T-helper 9 cell (primary cell): ENCODE data around the gene COP1.

Experiments used
- DNase-seq: peaks from one replicate; pipeline ENCODE4 v3.0.0-alpha.2; 2020

The COP1 gene

GRCh38 chr1:176198413-176198812 lies 8.7 kb downstream of the COP1 start:
- no peak for DNase-seq

GRCh38 chr1:176196728-176197127 lies 10.4 kb downstream of the COP1 start:
- no peak for DNase-seq

- no peak for DNase-seq
These were observed 11.5 kb downstream of the COP1 start for GRCh38 chr1:176195547-176195946.

- no peak for DNase-seq
These were observed 13.4 kb downstream of the COP1 start for GRCh38 chr1:176193663-176194062.

- no peak for DNase-seq
These were observed 14.1 kb downstream of the COP1 start for GRCh38 chr1:176193023-176193422.

- no peak for DNase-seq
These were observed 18.5 kb downstream of the COP1 start for GRCh38 chr1:176188604-176189003.

- no peak for DNase-seq
These were observed 20.1 kb downstream of the COP1 start for GRCh38 chr1:176187001-176187400.

- DNase-seq: no peak
These were observed 23.5 kb downstream of the COP1 start for GRCh38 chr1:176183618-176184017.

- DNase-seq: no peak
These were observed 28.8 kb downstream of the COP1 start for GRCh38 chr1:176178316-176178715.

- DNase-seq: no peak
These were observed 29.3 kb downstream of the COP1 start for GRCh38 chr1:176177764-176178163.

GRCh38 chr1:176174108-176174507 lies 33.0 kb downstream of the COP1 start:
- DNase-seq: no peak

- no peak for DNase-seq
These were observed 34.9 kb downstream of the COP1 start for GRCh38 chr1:176172215-176172614.

GRCh38 chr1:176167210-176167609 lies 39.9 kb downstream of the COP1 start:
- no peak for DNase-seq

GRCh38 chr1:176165573-176165972 lies 41.5 kb downstream of the COP1 start:
- no peak for DNase-seq

- DNase-seq: no peak
These were observed 42.9 kb downstream of the COP1 start for GRCh38 chr1:176164014-176164678.

- no peak for DNase-seq
These were observed 47.1 kb downstream of the COP1 start for GRCh38 chr1:176159993-176160392.

- no peak for DNase-seq
These were observed 49.1 kb downstream of the COP1 start for GRCh38 chr1:176157995-176158394.

GRCh38 chr1:176149939-176150807 lies 56.9 kb downstream of the COP1 start:
- DNase-seq: no peak

GRCh38 chr1:176144526-176144925 lies 62.6 kb downstream of the COP1 start:
- DNase-seq: no peak

GRCh38 chr1:176142973-176143372 lies 64.1 kb downstream of the COP1 start:
- no peak for DNase-seq

- DNase-seq: no peak
These were observed 65.6 kb downstream of the COP1 start for GRCh38 chr1:176141449-176141848.

- no peak for DNase-seq
These were observed 70.2 kb downstream of the COP1 start for GRCh38 chr1:176136891-176137290.

- DNase-seq: no peak
These were observed 72.4 kb downstream of the COP1 start for GRCh38 chr1:176134666-176135065.

GRCh38 chr1:176122282-176122681 lies 84.8 kb downstream of the COP1 start:
- DNase-seq: no peak
